Stimulated activated CD4-positive, alpha-beta T cell treated with anti-CD3 and anti-CD28 coated beads, Interleukin-12 subunit alpha, Interleukin-12 subunit beta, amount 100 ng/mL, for 48 hours (primary cell): ENCODE measurements around the gene TET2.

Source experiments
- DNase-seq, 3 donors: peaks; one replicate each; pipeline ENCODE4 v3.0.0-alpha.2; 2020; ENCODE audit warnings: low read depth in 2 of 3, low spot score in 1 of 3

The TET2 gene

GRCh38 chr4:105232374-105232773 is 85.7 kb downstream of the TET2 start:
- no peak for DNase-seq

- DNase-seq: no peak
Measured at GRCh38 chr4:105234582-105234981, 87.9 kb downstream of the TET2 start.

- no peak for DNase-seq
Measured at GRCh38 chr4:105236202-105236915, 89.7 kb downstream of the TET2 start.

GRCh38 chr4:105236916-105237311 is 90.2 kb downstream of the TET2 start:
- no peak for DNase-seq

GRCh38 chr4:105240037-105240436 is 93.4 kb downstream of the TET2 start:
- no peak for DNase-seq

GRCh38 chr4:105241451-105241850 is 94.8 kb downstream of the TET2 start:
- no peak for DNase-seq

- DNase-seq: no peak
Measured at GRCh38 chr4:105243446-105243845, 96.8 kb downstream of the TET2 start.

- no peak for DNase-seq
Measured at GRCh38 chr4:105246712-105247111, 100.0 kb downstream of the TET2 start.

- no peak for DNase-seq
Measured at GRCh38 chr4:105248613-105249012, 101.9 kb downstream of the TET2 start.

GRCh38 chr4:105257817-105258495 is 111.3 kb downstream of the TET2 start:
- no peak for DNase-seq

GRCh38 chr4:105265689-105266088 is 119.0 kb downstream of the TET2 start:
- DNase-seq: no peak

GRCh38 chr4:105267280-105267679 is 120.6 kb downstream of the TET2 start:
- DNase-seq: no peak

- no peak for DNase-seq
Measured at GRCh38 chr4:105272002-105272401, 125.3 kb downstream of the TET2 start.

- DNase-seq: no peak
Measured at GRCh38 chr4:105273230-105273629, 126.6 kb downstream of the TET2 start.

- DNase-seq: no peak
Measured at GRCh38 chr4:105274090-105274489, 127.4 kb downstream of the TET2 start.

- no peak for DNase-seq
Measured at GRCh38 chr4:105274504-105274903, 127.8 kb downstream of the TET2 start.

- DNase-seq: no peak
Measured at GRCh38 chr4:105276361-105277104, 129.9 kb downstream of the TET2 start.

- no peak for DNase-seq
Measured at GRCh38 chr4:105277702-105278101, 131.0 kb downstream of the TET2 start.

- no peak for DNase-seq
Measured at GRCh38 chr4:105279314-105279713, 132.6 kb downstream of the TET2 start.

GRCh38 chr4:105280338-105281123 is 133.9 kb downstream of the TET2 start:
- no peak for DNase-seq

- DNase-seq: no peak
Measured at GRCh38 chr4:105281124-105281415, 134.4 kb downstream of the TET2 start.

- no peak for DNase-seq
Measured at GRCh38 chr4:105282489-105282888, 135.8 kb downstream of the TET2 start.
